Lower lobe of right lung (tissue), 2 donors: Measurements from ENCODE around the gene FAM180A. TPM values are rescaled to one million over a fixed set of nuclear protein-coding genes. Genes with fewer than 3 reads are reported as not detected.

Experiments used
- ATAC-seq, 2 donors: fragments of 200-7000 bp; cut with Tn5 transposase; one replicate each; pipeline ENCODE4 v1.9.1; 2020 to 2022; ENCODE audit warnings: mild to moderate bottlenecking in 2 of 2, moderate library complexity in 2 of 2
- DNase-seq: peaks from one replicate; pipeline ENCODE4 v3.0.0-alpha.2; 2020
- H3K27ac ChIP-seq: fragments of 200-600 bp; one replicate; pipeline ENCODE4 v1.8.0; 2022
- H3K27me3 ChIP-seq: fragments of 200-600 bp; one replicate; pipeline ENCODE4 v1.8.0; 2022; ENCODE audit warnings: low read depth
- H3K36me3 ChIP-seq: fragments of 200-600 bp; one replicate; pipeline ENCODE4 v1.8.0; 2022; ENCODE audit warnings: mild to moderate bottlenecking
- H3K4me1 ChIP-seq: fragments of 200-600 bp; one replicate; pipeline ENCODE4 v1.8.0; 2022
- H3K4me3 ChIP-seq: fragments of 200-600 bp; one replicate; pipeline ENCODE4 v1.8.0; 2022; ENCODE audit warnings: mild to moderate bottlenecking
- H3K9me3 ChIP-seq: fragments of 200-600 bp; one replicate; pipeline ENCODE4 v1.8.0; 2022
- intact Hi-C: fragments of 100-400 bp; cut with DNase I; formaldehyde crosslinking; loops from one replicate; pipeline ENCODE4 v1.11.0; 2022
- total RNA-seq: library from RNA; stranded (reverse); fragmentation: NEBNext Ultra II Directional; extraction: Animal tissue kit (Norgen Biotek cat#: 25700); gene quantifications from one replicate; pipeline ENCODE4 v1.2.1, GENCODE V29; 2021
- TF ChIP-seq, protein P1 (sequence below): fragments of 200-600 bp; IDR thresholded peaks from one replicate; pipeline ENCODE4 v1.8.0; 2022; ENCODE audit warnings: antibody characterized with exemption, mild to moderate bottlenecking
- donor health status: DM: no; HTN: yes; CAD: no; lungs with severe emphysema.

The FAM180A gene
- total RNA-seq, 1 donor from 2014 or later, result 3.0 TPM

DNA sequence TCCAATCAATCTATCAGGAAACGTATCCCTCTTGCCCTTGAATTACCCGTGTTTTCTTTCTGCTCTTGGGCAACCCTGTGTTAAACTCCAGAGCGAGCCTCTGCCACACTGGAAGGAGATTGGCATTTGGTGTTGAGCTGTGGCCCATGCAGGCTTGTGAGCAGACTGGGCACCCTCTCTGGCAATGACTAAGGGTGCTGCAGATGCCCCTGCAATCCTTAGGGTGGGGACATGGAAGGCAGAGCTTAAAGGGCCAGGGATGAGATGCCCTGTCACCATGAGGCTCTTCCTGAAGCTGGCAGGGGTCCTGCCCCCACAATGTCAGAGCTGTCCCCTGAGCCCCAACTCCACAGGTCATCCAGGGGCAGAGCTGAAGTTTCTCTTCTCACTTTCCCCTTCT lies 19.5 kb upstream of the FAM180A start:
- no peak for ATAC-seq
- DNase-seq, result no peak
- no peak overlapping the region for H3K27ac ChIP-seq
- no peaks in the 10 kb centered on the region for H3K9me3 ChIP-seq
- no peaks in the 10 kb centered on the region for H3K36me3 ChIP-seq
- no peak overlapping the region for H3K4me3 ChIP-seq
- H3K4me1 ChIP-seq, result peaks cover 17% of the 10 kb centered on the region
- H3K27me3 ChIP-seq, result no peaks in the 10 kb centered on the region
- TF ChIP-seq, protein P1, sequence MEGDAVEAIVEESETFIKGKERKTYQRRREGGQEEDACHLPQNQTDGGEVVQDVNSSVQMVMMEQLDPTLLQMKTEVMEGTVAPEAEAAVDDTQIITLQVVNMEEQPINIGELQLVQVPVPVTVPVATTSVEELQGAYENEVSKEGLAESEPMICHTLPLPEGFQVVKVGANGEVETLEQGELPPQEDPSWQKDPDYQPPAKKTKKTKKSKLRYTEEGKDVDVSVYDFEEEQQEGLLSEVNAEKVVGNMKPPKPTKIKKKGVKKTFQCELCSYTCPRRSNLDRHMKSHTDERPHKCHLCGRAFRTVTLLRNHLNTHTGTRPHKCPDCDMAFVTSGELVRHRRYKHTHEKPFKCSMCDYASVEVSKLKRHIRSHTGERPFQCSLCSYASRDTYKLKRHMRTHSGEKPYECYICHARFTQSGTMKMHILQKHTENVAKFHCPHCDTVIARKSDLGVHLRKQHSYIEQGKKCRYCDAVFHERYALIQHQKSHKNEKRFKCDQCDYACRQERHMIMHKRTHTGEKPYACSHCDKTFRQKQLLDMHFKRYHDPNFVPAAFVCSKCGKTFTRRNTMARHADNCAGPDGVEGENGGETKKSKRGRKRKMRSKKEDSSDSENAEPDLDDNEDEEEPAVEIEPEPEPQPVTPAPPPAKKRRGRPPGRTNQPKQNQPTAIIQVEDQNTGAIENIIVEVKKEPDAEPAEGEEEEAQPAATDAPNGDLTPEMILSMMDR, result no peak
- intact Hi-C loops, result no loop called here

DNA sequence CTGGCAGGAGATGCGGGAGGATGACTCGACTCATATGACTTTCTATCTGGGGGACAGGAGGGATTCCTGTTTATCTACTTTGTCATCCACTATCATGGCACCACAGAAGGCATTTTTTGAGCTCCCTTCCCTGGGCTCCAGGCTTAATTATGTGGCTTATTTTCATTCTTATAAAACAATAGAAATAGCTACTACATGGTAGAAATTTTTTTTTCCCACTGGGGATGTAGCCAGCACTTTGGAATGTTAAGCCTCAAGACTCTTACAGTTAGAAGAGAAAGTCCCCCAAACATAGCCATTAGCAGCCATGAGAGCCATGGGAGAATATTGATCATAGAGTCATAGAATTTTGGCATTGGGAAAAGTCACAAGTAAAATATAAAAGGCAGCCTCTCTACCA lies 14.6 kb upstream of the FAM180A start:
- intact Hi-C loops, result no loop called here

DNA sequence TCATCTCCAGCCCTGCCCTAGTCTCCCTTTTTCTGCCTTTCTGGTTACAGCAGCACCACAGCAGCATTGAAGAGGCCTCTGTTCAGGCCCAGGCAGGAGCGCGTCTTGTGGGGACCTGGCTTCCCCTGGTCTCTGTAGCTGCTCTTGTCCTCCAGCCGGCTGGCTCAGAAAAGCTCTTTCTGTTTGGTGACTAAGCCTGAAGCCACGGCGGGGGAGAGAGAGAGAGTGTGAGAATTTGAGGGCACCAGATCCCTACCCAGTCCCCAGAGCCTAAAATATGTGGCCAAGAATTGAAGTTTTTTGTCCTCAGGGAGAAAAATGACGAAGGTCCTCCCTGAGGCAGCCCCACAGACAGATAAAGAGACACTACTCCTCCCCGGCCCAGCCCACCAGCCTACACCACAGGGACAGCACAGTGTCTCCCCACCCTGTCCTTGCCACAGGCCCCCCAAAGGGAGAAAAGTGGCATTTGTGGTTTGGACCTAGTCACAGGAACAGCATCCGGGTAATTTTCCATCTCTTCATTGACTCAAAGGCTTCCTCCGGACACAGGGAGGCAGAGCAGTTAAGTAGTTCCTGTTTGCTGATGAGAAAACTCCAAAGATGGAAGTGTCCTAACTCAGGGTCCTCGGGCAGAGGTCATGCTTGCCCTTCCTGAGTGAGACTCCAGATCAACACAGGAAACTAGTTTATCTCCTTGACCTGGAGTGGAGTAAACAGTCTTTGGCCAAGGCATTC lies 13.3 kb upstream of the FAM180A start:
- intact Hi-C loops, result no loop called here
- TF ChIP-seq, protein P1, result no peak
- Histone ChIP-seq H3K4me3 (no peak overlapping the region), H3K36me3 (no peaks in the 10 kb centered on the region), H3K27me3 (no peaks in the 10 kb centered on the region), H3K27ac (peak overlapping the region; percentile 51), H3K9me3 (no peaks in the 10 kb centered on the region), H3K4me1 (peaks cover 3% of the 10 kb centered on the region)
- no peak for DNase-seq
- peak in 1 of 2 donors; percentile 35 for ATAC-seq

More for the DNA sequence above, 14.6 kb upstream of the FAM180A start:
- H3K27me3 ChIP-seq, result no peaks in the 10 kb centered on the region
- ATAC-seq (no peak), DNase-seq (no peak)
- no peaks in the 10 kb centered on the region for H3K36me3 ChIP-seq
- no peak overlapping the region for H3K27ac ChIP-seq
- peaks cover 7% of the 10 kb centered on the region for H3K4me1 ChIP-seq
- TF ChIP-seq, protein P1, result no peak
- no peak overlapping the region for H3K4me3 ChIP-seq
- H3K9me3 ChIP-seq, result no peaks in the 10 kb centered on the region

DNA sequence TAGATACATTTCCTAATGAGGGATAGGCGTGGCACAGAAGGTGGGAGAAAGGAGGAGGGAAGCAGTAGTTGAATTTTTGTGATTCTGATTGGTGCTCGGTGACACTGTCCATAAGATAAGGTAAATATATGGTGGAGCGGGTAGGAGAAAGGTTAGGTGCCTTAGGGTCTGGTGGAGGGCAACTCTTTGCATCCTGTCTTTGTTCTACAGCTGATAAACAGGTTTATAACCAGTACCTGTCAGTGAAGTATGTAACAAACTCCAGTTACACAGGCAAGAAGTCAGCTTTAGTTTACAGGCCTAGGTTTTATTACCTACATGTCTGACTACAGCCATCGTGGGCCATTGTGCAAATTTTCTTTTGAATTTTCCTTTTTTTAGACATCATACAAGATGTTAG lies 10.9 kb upstream of the FAM180A start:
- no peaks in the 10 kb centered on the region for H3K36me3 ChIP-seq
- DNase-seq (no peak), ATAC-seq (no peak)
- H3K27me3 ChIP-seq, result no peaks in the 10 kb centered on the region
- H3K4me1 ChIP-seq, result peaks cover 3% of the 10 kb centered on the region
- intact Hi-C loops, result no loop called here
- TF ChIP-seq, protein P1, result no peak
- H3K27ac ChIP-seq, result no peak overlapping the region
- no peak overlapping the region for H3K4me3 ChIP-seq
- H3K9me3 ChIP-seq, result no peaks in the 10 kb centered on the region

DNA sequence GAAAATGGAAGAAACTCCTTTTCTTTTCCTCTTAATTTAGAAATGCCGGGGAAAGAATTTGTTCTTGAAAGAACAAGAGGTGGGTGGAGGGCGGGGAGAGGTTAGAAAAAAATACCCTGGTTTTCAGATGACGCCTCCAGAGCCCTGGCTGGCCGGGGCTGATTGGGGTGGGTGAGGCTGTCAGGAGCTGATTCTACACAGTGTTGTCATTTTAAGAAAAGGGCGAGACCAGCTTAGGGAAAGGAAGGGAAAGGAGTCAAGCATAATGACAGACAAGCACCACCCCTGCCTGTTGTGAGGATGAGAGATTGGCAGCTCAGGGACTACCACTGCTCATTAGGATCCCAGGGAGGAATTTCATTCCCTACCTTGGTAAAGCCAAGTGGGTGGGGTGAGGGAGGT lies 9.9 kb upstream of the FAM180A start:
- TF ChIP-seq, protein P1, result no peak
- H3K9me3 ChIP-seq, result no peaks in the 10 kb centered on the region
- peak overlapping the region; percentile 64 for H3K27ac ChIP-seq
- H3K4me3 ChIP-seq, result peak overlapping the region; percentile 24
- no peaks in the 10 kb centered on the region for H3K27me3 ChIP-seq
- no peak for DNase-seq
- H3K36me3 ChIP-seq, result no peaks in the 10 kb centered on the region
- peaks cover 3% of the 10 kb centered on the region for H3K4me1 ChIP-seq
- intact Hi-C loops, result no loop called here
- ATAC-seq, result peak; percentile 58 to 73
